ENCODE results near the gene IGF2R.

Gene IGF2R

DNA sequence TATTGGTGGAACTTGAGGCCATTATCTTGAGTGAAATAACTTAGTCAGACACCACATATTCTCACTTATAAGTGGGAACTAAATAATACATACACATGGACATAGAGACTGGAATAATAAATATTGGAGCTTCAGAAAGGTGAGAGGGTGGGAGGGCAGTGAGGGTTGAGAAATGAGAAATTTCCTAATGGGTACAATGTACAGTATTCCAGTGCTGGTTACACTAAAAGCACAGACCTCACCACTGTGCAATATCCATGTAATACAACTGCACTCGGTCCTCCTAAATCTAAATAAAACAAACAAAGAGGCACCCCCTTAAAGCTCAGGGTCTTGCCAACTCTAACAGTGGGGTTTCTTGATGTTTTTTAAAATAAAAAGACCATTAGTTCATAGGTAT lies 53.2 kb downstream of the IGF2R start:
- DNase-seq (ENCODE audit: extremely low read depth in 1 of 2, low read depth in 1 of 2): no peak

DNA sequence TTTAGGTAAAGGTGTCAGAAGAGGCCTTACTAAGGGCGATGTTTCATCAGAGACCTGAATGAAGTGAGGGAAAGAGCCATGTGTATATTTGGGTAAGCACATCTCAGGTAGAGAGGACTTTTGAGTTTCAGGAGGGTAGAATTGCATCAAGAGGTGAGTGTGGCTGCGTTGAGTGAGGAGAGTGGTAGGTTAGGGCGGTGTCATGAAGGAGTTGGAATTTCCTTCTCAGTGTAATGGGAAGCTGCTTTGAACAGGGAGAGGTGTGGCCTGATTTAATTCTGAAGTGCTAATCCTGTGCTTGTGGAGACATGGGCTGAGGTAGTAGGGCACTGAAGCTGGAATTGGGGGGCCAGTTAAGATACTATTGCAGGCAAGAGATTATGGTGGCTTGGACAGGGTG lies 53.9 kb downstream of the IGF2R start:
- DNase-seq (ENCODE audit: extremely low read depth in 1 of 2, low read depth in 1 of 2): no peak

DNA sequence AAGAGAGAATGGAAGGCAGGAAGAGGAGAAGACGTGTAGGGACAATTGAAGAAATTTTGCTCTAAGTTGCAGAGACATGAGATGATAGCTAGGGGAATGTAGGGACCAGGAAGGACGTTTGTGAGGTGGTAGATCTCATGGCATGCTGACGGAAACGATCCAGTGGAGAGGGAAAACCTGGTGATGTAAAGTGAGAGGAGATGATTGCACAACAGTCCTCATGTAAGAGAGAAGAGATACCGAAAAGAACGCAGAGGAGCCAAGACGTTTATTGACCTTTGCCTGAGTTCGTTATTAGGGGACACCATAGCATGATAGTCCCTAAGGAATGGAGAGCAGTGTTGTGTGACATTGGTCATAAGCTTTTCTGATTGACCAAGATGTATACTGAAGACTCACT lies 55.3 kb downstream of the IGF2R start:
- DNase-seq (ENCODE audit: extremely low read depth in 1 of 2, low read depth in 1 of 2): no peak

DNA sequence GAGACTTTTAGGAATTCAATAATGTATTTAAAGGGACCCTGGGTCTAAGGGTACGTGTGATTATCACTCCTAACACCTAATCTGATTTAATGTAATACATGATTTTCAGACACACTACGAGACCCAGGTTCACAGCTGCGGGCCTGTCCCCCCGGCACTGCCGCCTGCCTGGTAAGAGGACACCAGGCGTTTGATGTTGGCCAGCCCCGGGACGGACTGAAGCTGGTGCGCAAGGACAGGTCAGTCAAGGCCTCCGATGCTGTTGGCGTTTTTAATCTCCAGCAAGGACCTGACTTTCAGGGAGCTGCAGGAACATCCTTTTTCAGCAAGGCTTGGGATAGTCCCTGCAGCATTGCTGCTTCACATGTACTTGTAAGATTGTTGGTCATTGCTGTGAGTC lies 58.2 kb downstream of the IGF2R start:
- DNase-seq (ENCODE audit: extremely low read depth in 1 of 2, low read depth in 1 of 2): no peak

DNA sequence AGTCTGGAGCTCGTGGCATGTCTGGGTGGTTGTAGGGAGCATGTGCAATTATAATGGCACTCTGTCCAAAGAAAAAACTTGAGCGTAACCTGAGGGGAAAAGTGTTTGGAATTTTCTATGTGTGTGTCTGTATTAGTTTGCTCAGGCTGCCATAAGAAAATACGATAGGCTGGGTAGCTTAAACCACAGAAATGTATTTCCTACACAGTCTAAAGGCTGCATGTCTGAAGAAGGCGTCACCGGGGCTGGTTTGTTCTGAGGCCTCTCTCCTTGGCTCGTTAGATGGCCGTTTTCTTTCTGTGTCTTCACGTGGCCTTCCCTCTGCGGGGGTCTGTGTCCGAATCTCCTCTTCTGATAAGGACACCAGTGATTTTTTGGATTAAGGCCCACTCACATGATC lies 59.0 kb downstream of the IGF2R start:
- DNase-seq (ENCODE audit: extremely low read depth in 1 of 2, low read depth in 1 of 2): no peak

DNA sequence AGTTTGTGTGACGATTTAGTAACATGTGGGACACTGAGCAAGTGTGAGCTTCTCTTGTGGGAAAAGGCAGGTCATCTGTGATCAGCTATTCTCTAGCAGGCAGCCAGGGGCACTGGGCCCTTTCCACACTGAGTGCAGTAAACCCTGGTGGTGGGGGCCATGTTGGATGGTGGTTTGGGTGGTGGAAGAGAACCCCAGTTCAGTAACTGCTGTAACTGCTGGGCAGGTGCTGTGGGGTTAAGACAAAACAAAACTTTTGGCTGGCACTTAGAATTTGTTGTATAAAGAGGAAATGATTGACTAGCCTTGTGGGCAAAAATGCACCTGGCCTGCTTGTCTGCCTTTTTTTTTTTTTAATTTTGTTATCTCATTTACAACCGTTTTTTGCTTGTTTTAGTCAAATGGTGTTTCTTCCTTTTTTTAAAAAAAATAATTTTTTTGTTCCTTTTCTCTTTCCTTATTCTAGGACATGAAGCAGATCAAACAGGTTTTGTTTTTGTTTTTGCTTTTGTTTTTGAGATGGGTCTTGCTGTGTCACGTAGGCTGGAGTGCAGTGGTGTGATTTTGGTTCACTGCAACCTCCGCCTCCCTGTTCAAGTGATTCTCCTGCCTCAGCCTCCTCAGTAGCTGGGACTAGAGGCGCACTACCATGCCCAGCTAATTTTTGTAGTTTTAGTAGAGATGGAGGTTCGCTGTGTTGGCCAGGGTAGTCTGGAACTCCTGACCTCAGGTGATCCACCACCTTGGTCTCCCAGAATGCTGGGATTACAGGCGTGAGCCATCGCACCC lies 59.8 kb downstream of the IGF2R start:
- DNase-seq (ENCODE audit: extremely low read depth in 1 of 2, low read depth in 1 of 2): no peak

DNA sequence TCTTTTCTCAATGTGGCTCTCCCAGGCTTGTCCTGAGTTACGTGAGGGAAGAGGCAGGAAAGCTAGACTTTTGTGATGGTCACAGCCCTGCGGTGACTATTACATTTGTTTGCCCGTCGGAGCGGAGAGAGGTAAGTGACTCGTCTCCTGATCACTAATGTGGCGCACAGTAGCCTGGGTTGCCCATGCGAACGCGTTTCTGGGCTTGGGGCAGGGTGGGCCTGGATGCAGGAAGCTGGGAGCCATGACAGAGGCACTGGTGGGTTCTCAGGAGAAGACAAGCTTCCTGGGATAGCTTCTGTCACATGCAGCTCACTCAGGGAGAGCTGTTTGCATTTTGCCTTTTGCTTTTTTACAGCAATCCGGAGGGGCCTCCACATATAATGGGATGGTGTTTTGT lies 60.6 kb downstream of the IGF2R start:
- no peak for DNase-seq (ENCODE audit: extremely low read depth in 1 of 2, low read depth in 1 of 2)

DNA sequence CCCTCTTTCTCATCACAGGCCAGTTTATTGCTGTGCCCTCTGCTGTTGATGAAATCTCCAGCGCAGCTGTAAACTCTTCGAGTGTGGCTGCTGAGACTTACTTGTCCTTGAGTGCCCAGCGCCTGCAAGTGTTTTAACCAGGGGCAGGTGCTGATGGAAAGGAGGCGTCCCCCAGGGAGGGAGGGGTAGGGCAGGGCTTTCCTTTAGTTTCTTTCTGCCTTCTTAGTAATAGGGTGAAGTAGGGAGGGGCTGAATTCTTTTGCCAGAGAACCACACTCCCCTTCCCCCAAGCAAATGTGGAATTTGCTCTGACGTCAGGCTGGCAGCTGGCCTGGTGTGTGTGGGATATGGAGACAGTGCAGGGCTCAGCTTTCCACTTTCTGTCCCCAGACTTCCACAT lies 61.2 kb downstream of the IGF2R start:
- no peak for DNase-seq (ENCODE audit: extremely low read depth in 1 of 2, low read depth in 1 of 2)

DNA sequence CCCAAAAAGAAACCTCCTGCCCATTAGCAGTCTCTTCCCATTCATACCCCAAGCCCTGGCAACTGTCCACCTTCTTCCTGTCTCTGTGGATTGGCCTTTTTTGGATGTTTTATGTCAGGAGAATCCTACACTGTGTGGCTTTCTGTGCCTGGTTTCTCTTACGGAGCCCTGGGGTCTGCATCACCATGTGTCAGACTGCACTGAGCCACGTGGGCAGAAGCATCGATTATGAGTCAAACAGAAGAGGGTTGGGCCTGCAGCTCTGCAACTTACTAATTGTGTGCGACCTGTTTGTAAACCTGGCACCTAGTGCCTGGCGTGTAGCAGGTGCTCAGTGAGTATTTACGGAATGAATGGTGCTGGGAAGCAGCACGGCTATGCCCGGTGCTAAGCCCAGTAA lies 62.6 kb downstream of the IGF2R start:
- no peak for DNase-seq (ENCODE audit: extremely low read depth in 1 of 2, low read depth in 1 of 2)

DNA sequence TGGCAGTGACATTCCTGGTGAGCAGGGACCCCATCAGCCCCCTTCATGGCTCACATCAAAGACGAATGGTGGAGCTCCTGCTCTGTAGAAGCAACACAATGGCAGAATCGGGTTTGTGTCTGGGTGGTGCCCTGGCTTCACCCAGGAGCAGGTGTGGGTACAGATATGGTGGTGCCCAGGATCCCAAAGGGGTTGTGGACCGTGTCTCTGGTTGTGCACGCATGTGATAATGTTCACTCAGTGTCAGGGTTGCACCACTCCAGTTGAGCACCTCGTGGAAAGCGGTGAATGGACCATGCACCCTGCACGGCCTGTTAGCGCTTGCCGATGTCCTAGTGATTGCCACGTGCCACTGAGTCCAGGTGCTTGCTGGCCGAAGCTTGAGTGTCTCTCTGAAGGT lies 63.0 kb downstream of the IGF2R start:
- DNase-seq (ENCODE audit: extremely low read depth in 1 of 2, low read depth in 1 of 2): no peak

DNA sequence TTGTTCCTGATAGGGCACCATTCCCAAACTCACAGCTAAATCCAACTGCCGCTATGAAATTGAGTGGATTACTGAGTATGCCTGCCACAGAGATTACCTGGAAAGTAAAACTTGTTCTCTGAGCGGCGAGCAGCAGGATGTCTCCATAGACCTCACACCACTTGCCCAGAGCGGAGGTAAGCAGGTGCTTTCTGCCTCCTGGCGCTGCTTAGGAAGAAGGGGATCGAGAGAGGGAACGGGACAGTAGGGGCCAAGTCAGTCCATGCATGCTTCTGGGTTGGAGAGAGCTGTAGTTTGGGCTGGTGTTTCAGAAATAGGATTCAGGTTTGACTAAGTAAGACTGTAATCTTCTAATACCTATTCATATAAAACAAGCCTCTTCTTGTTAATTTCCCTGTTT lies 63.7 kb downstream of the IGF2R start:
- DNase-seq (ENCODE audit: extremely low read depth in 1 of 2, low read depth in 1 of 2): no peak

DNA sequence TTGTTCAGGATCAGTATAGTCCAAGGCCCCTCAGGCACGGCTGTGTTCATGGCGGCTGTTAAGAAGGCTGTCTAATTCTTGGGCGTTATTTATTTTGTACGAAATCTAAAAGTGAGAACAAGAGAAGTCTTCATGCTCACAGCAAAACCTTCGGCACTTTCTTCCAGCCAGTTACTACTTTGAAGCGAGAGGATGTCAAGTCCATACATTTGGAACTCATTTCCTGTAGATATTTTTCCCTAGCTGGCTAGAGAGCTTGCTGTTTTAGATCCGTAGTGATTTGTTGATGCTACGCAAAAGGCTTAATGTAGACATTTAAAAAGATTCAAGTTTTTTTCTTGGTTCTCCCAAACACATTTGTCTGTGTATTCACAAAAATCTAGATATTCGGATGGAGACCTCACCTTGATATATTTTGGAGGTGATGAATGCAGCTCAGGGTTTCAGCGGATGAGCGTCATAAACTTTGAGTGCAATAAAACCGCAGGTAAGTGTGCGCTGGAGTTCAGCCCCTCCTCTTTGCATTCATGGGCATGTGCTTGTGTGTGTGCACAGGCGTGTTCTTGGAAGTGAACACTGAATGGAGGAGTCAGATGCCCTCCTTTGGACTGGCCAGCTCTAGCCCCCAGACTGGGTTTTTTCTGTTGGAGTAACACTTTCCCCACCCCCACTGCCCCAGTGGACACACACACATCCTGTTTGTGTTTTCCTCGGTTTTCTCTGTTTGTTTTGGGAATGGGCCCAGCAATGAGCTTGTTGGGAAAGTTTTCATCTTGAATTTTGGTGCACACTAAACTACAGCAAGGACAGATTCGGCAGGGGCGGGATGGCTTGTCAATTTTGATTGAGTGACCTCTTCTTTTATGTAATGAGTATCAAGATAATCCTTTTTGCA lies 65.4 kb downstream of the IGF2R start:
- no peak for DNase-seq (ENCODE audit: extremely low read depth in 1 of 2, low read depth in 1 of 2)

DNA sequence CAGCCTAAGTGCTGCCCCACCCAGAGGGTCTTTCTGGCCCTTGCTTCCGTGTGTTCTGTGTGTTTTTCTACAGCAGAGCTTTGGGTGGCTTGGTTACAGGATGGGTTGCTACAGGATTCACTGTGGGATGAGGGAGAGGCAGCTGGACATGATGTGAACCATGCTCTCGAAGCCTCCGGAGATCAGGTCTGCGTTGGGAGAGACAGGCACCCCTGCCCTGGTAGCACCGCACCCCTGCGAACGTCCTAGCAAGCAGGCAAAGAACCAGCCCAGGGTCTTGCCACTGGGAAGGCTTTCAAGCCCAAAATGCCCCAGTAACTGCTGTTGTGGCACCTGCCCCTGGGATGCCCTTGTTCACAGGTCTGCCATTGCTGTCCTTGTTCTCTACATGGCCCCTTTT lies 66.4 kb downstream of the IGF2R start:
- DNase-seq (ENCODE audit: extremely low read depth in 1 of 2, low read depth in 1 of 2): no peak

DNA sequence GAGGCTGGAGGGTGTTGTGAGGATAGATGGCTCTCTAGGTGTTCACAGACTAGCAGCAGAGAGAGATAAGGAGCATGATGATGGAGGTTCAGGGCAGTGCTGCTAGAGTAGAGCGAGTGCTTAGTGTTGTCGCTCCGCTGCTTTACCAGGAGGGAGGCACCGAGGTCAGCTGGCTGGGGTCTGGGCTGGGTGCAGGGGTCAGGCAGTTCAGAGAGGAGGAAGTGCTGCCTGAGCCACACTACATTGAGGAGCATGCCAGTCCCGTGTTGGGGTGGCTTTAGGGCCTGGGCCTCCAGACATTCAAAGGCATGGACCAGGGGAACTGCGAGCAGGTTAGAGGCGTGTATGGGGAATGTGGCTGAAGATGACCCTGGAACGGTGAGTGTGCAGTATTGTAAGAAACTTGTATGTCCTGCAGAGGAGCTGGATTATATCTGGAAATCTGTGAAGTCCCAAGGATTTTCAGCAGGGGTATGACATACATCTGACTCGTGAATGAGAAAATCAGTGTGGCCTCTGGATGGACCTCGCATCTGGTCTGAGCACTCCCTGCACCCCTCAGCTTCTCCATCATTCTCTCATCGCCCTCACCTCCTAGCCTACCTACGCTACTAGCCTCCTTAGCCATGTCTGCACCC lies 66.9 kb downstream of the IGF2R start:
- no peak for DNase-seq (ENCODE audit: extremely low read depth in 1 of 2, low read depth in 1 of 2)

DNA sequence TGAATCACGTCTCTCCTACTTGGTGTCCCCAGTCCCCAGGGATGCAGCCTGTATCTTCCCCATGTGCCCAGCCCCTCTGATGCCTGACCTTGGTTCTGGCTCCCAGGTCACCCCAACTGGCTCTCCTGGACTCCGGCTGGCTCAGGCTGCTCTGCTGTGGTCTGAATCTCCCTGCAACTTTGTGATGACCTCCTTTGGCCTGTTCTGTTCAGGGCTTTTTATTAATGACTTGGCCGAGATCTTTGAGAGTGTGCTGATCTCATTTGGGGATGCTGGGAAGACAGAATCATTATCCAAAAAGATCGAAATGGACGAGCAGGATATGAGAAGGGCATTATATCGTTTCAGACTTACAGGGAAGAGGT lies 67.4 kb downstream of the IGF2R start:
- no peak for DNase-seq (ENCODE audit: extremely low read depth in 1 of 2, low read depth in 1 of 2)

DNA sequence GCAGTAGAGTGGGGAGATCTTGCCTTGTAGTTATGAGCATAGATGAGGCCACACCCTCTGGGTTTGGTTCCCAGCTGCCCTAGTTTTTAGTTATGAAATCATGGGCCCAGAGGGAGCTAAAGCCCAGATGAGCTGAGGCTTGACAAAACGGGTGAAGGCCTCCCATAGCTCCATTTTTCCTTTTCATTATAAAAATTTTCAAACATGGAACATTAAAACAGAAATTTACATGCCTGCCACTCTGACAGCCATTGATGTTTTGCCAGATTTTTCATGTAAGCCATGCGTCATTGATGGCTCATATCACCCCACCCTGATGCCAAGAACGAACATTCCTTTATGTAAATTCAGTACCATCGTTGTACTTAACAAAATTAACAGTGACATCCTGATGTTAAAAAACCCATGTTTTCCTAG lies 67.9 kb downstream of the IGF2R start:
- DNase-seq (ENCODE audit: extremely low read depth in 1 of 2, low read depth in 1 of 2): no peak

DNA sequence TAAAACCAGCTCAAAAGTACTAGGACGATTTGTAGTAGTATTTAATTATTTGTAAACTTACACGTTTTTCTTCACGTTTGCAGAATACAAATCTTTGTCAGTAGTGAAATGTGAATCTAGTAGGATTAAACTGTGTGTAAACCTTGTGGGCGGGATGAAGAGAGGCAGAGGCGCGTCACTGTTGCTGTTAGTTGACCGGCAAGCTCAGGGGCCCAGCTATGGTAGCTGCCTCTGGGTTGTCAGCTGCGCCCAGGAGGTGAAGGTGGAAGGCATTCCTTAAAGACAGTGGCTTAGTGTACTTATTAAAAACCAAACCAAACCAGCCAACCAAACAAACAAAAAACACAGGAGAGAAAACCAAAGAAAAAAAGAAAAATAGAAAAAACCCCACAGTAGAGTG lies 69.6 kb downstream of the IGF2R start:
- DNase-seq (ENCODE audit: extremely low read depth in 1 of 2, low read depth in 1 of 2): no peak

DNA sequence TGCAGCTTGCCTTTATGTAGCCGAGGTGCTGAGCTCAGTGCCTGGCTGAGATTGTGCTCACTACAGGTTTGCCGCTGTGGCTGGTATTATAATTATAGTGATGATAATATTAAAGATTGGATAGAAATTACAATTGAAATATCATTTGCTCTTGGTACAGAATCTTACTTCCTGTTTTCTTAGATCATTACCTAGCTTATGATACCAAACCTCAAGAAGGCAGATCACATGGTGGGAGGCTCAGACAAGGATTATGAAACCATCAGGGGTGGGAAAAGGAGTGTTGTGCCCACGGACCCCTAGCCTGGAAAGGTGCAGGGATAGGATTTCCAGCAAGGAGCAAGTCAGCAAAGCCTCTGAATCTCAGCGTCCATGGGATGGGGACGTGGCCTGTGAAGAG lies 70.6 kb downstream of the IGF2R start:
- DNase-seq (ENCODE audit: extremely low read depth in 1 of 2, low read depth in 1 of 2): no peak

DNA sequence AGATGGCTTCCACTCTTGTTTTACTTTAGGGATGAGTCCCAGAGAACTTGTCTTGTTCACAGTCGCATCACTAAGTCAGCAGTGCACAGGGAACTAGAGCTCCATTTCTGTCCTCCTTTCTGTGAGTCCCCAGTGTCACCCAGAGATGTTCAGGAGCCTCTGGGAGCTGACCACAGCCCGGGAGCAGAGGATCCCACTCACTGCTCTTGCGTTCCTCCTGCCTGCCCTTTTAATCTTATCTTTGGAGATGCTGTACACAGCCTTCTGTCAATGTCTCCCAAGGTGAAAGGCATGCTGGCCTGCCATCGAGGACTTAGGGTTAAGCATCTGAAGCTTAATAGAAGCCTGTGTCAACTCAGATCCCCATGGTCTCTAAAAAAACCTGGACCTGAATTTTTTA lies 71.2 kb downstream of the IGF2R start:
- DNase-seq (ENCODE audit: extremely low read depth in 1 of 2, low read depth in 1 of 2): no peak

DNA sequence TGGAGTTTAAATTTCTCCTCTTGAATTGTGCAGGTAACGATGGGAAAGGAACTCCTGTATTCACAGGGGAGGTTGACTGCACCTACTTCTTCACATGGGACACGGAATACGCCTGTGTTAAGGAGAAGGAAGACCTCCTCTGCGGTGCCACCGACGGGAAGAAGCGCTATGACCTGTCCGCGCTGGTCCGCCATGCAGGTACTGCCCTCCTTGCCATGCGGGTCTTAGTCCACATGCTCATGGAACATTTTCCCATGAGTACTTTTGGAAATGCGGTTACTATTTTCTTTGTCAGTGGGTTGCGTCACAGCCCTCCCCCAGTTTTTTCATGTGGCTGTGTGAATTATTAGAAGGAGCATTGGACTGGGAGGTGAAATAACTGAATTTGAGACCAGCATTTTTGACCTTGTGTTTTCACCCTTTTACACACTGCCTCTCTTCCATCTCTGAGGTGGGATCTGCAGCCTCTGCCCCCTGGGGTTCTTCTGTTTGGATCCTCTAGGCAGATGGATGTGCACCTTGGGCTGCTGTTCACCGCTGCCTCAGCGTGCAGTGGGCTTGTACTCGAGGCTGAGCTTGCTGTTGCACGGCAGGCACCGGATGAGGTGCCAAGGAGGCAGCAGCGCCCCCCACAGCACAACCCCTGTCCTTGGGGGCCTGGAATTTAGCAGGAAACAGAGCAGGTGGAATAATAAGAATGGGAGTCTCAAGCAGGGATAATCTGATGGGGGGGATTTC lies 71.8 kb downstream of the IGF2R start:
- DNase-seq (ENCODE audit: extremely low read depth in 1 of 2, low read depth in 1 of 2): no peak

DNA sequence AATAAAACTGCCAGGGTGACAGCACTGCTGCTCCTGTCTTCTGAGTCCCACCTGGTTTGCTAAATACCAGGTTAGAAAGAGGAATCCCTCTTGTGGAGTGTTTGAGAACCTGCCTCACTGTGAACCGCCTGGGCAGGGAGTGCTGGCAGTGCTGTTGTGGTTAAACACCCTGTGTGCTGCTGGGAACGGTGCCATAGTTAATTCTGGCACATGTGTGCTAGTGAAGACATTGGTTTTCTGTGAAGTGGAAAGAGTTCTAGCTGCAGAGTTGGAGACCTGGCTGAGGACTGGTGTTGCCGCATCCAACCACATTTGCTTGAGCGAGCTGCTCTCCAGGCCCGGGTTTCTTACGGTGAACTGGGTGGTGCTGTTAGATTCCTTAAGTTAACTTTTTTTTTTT lies 72.7 kb downstream of the IGF2R start:
- DNase-seq (ENCODE audit: extremely low read depth in 1 of 2, low read depth in 1 of 2): no peak

Data from activated CD8-positive, alpha-beta memory T cell treated with anti-CD3 and anti-CD28 coated beads for 1 hour (primary cell).